ENCODE measurements around the gene ZNF460. TPM values are rescaled to one million over a fixed set of nuclear protein-coding genes. Genes with fewer than 3 reads are reported as not detected.
"Not testable (repeated sequence)": the region's sequence is repeated elsewhere in the genome, so short reads cannot be mapped to it uniquely, and the experiment has no call there.

The ZNF460 gene
- total and polyA plus RNA-seq, 3 donors from 2014 or later, result 5.0 to 65.9 (median 59.5) TPM

DNA sequence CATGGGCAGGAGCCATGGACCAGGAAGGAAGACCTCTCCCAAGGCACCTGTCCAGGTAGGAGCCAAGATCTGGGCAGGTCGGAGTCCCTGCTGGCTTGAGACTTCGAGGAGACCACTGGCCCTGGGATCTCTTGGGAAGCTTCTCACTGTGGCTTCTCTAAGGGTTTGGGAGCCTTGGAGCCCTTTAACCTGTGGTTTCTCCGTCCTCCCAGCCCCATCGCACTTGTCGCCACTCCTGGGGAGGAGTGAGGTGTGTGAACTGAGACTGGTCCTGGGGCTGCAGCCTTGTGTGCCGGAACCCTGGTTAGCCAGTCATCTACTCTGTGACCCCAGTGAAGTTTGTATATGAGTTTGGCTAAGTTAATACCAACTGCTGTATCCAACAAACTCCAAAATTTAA, 31.6 kb upstream of the ZNF460 start:
- intact Hi-C loops (cut with DNase I; ENCODE audit: low total_unique reads), result no loop called here
- no peak for DNase-seq
- Histone ChIP-seq H3K9me3 (no peaks in the 10 kb centered on the region), H3K4me1 (no peaks in the 10 kb centered on the region), H3K4me3 (no peak overlapping the region), H3K36me3 (ENCODE audit: low read depth, missing control alignments) (no peaks in the 10 kb centered on the region), H3K27me3 (no peaks in the 10 kb centered on the region), H3K27ac (no peak overlapping the region)
- no peak for TF ChIP-seq POLR2A (IDR thresholded peaks at IDR 0.05)
- TF ChIP-seq, protein P1, sequence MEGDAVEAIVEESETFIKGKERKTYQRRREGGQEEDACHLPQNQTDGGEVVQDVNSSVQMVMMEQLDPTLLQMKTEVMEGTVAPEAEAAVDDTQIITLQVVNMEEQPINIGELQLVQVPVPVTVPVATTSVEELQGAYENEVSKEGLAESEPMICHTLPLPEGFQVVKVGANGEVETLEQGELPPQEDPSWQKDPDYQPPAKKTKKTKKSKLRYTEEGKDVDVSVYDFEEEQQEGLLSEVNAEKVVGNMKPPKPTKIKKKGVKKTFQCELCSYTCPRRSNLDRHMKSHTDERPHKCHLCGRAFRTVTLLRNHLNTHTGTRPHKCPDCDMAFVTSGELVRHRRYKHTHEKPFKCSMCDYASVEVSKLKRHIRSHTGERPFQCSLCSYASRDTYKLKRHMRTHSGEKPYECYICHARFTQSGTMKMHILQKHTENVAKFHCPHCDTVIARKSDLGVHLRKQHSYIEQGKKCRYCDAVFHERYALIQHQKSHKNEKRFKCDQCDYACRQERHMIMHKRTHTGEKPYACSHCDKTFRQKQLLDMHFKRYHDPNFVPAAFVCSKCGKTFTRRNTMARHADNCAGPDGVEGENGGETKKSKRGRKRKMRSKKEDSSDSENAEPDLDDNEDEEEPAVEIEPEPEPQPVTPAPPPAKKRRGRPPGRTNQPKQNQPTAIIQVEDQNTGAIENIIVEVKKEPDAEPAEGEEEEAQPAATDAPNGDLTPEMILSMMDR (IDR thresholded peaks at IDR 0.05), result no peak
- WGBS, 2 donors, result 82 to 92% methylated on average over 6 of the region's 6 CpGs

DNA sequence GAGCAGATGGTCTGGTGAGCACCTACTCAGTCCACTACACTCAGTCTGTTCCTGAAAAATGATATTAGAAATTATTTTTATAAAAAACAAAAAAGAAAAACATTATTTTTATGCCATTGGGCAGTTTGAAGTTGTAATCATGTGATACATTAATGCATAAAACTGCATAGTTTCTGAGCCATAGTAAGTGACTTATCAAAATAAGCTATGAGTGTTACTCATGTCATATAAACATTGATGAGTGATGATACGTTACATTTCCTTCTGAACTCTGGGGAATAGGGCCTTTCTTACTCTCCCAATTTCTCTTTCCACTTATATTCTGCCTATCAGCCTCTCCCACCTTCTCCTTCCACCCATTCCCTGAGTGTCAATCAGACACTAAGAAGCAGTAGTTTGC, 31.0 kb upstream of the ZNF460 start:
- TF ChIP-seq, protein P1 (IDR thresholded peaks at IDR 0.05), result no peak
- no peak for TF ChIP-seq POLR2A (IDR thresholded peaks at IDR 0.05)
- Histone ChIP-seq H3K27me3 (no peaks in the 10 kb centered on the region), H3K36me3 (ENCODE audit: low read depth, missing control alignments) (no peaks in the 10 kb centered on the region), H3K4me3 (no peak overlapping the region), H3K4me1 (no peaks in the 10 kb centered on the region), H3K27ac (no peak overlapping the region), H3K9me3 (no peaks in the 10 kb centered on the region)
- WGBS, 2 donors, result 92 to 96% methylated on average over 1 of the region's 1 CpG
- intact Hi-C loops (cut with DNase I; ENCODE audit: low total_unique reads), result no loop called here
- DNase-seq, result no peak

DNA sequence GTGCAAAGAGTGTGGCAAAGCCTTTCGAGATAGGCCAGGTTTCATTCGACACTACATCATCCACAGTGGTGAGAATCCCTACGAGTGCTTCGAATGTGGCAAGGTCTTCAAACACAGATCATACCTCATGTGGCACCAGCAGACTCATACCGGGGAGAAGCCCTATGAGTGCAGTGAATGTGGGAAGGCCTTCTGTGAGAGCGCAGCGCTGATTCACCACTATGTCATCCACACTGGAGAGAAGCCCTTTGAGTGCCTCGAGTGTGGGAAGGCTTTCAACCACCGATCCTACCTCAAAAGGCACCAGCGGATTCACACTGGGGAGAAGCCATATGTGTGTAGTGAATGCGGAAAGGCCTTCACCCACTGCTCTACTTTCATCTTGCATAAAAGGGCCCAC, 26.5 kb upstream of the ZNF460 start:
- H3K4me1 ChIP-seq; H3K9me3 ChIP-seq; DNase-seq; intact Hi-C loops (cut with DNase I; ENCODE audit: low total_unique reads); H3K4me3 ChIP-seq; H3K27me3 ChIP-seq; H3K27ac ChIP-seq; H3K36me3 ChIP-seq (ENCODE audit: low read depth, missing control alignments): not testable (repeated sequence)
- WGBS, 2 donors, result 87 to 98% methylated on average over 8 to 11 of the region's 11 CpGs

DNA sequence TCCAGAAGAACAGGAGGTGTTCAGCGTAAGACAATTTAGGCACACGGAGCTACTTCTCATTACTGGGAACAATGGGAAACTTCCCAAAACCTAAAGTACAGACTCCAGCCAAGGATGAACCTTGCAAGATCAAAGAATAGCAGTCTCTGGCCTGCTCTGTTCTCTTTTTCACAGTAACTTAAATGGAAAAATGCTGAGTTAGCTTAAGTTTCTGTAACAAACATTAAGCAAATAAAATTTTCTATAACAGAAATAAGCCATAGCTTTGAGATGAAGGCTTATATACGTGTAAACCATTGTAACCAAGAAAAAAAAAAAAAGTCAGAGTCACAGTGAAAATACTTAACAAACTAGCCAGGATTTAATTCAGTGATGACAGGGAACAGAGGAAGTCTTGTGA, 18.2 kb upstream of the ZNF460 start:
- no peak for TF ChIP-seq POLR2A (IDR thresholded peaks at IDR 0.05)
- TF ChIP-seq, protein P1 (IDR thresholded peaks at IDR 0.05), result no peak
- H3K27me3 ChIP-seq, result no peaks in the 10 kb centered on the region
- H3K27ac ChIP-seq, result no peak overlapping the region
- no peak overlapping the region for H3K4me3 ChIP-seq
- H3K36me3 ChIP-seq (ENCODE audit: low read depth, missing control alignments), result no peaks in the 10 kb centered on the region
- WGBS, 2 donors, result 81% methylated on average over 3 of the region's 3 CpGs
- no peak for DNase-seq
- no peaks in the 10 kb centered on the region for H3K9me3 ChIP-seq
- no peaks in the 10 kb centered on the region for H3K4me1 ChIP-seq
- intact Hi-C loops (cut with DNase I; ENCODE audit: low total_unique reads), result no loop called here

DNA sequence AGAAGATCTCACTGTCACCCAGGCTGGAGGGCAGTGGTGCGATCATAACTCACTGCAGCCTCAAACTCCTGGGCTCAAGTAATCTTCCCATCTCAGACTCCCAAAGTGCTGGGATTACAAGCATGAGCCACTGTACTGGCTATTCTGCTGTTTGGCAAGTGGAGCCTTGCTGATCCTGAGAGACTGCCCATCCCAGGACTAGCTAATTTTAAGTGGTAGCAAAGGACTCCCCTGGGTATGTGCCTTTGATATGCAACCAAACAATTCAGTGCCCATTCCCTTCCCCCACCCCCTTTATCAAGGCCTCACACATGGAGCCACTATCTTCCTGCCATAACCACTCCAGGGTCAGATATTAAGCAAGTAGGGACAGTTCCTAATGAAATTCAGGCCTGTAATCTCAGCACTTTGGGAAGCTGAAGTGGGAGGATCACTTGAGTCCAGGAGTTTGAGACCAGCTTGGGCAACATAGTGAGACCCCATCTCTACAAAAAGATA, 17.0 kb upstream of the ZNF460 start:
- no peaks in the 10 kb centered on the region for H3K9me3 ChIP-seq
- no peak overlapping the region for H3K27ac ChIP-seq

More for the DNA sequence above, 17.0 kb upstream of the ZNF460 start:
- WGBS, 2 donors, result 63 to 88% methylated on average over 1 of the region's 1 CpG
- no peak for DNase-seq
- Histone ChIP-seq H3K36me3 (ENCODE audit: low read depth, missing control alignments) (no peaks in the 10 kb centered on the region), H3K4me3 (no peak overlapping the region), H3K27me3 (no peaks in the 10 kb centered on the region), H3K4me1 (no peaks in the 10 kb centered on the region)
- intact Hi-C loops (cut with DNase I; ENCODE audit: low total_unique reads), result no loop called here
- TF ChIP-seq, protein P1 (IDR thresholded peaks at IDR 0.05), result no peak
- TF ChIP-seq POLR2A (IDR thresholded peaks at IDR 0.05), result no peak
